Thyroid gland (tissue), 4 donors: Measurements from ENCODE around the gene SLC16A2. TPM values are rescaled to one million over a fixed set of nuclear protein-coding genes. Genes with fewer than 3 reads are reported as not detected.

Experiments
- DNase-seq, 2 donors: peaks; one replicate each; pipeline ENCODE4 v3.0.0-alpha.2; 2019
- H3K27ac ChIP-seq, 3 donors: fragments of 200-600 bp; sonication (generic); 1 replicate in 2 of 3; 2 replicates in 1 of 3; pipeline ENCODE4 v1.5.1; 2016 to 2019; ENCODE audit warnings: mild to moderate bottlenecking in 1 of 3, moderate library complexity in 1 of 3
- H3K27me3 ChIP-seq: fragments of 200-600 bp; sonication (generic); one replicate; pipeline ENCODE4 v1.5.1; 2019
- H3K36me3 ChIP-seq, 2 donors: fragments of 200-600 bp; sonication (generic); one replicate each; pipeline ENCODE4 v1.5.1; 2016 to 2019
- H3K4me1 ChIP-seq, 2 donors: fragments of 200-600 bp; sonication (generic); one replicate each; pipeline ENCODE4 v1.5.1; 2017 to 2019
- H3K4me3 ChIP-seq, 3 donors: fragments of 200-600 bp; sonication (generic); replicated peaks in 1 of 3; 1 replicate in 2 of 3; 2 replicates in 1 of 3; pipeline ENCODE4 v1.5.1; 2016; ENCODE audit warnings: mild to moderate bottlenecking in 1 of 3
- H3K9me3 ChIP-seq: fragments of 200-600 bp; sonication (generic); one replicate; pipeline ENCODE4 v1.5.1; 2017
- POLR2A ChIP-seq, 2 donors: fragments of 450-650 bp; IDR thresholded peaks; one replicate each; pipeline ENCODE4 v1.6.1; 2017; ENCODE audit warnings: antibody characterized with exemption in 2 of 2, mild to moderate bottlenecking in 2 of 2, moderate library complexity in 1 of 2
- WGBS, 2 donors: methylation state at CpG; one replicate each; pipeline ENCODE4 v1.1.5; 2017; 5-methylcytosine and 5-hydroxymethylcytosine counted together
- intact Hi-C: fragments of 100-400 bp; cut with DNase I; formaldehyde crosslinking; loops from one replicate; pipeline ENCODE4 v1.15.1; 2023
- small RNA-seq: library from RNA; depleted of rRNA; stranded (forward); fragments of <200 nt; gene quantifications from one replicate; pipeline ENCODE3, GENCODE V24; 2016
- total RNA-seq, 4 donors: library from RNA; depleted of rRNA; stranded (reverse); fragments of >200 nt; gene quantifications; one replicate each; pipeline ENCODE4 v1.2.3, GENCODE V29; 2016
- TF ChIP-seq, protein P1 (sequence below), 6 experiments: fragments of 200-600 bp in 3 of 6; fragments of 450-650 bp in 3 of 6; sonication (generic) in 3 of 6; IDR thresholded peaks; one replicate each; pipeline ENCODE4 v1.5.1; 2016 to 2019; ENCODE audit warnings: antibody characterized with exemption in 6 of 6, mild to moderate bottlenecking in 2 of 6, inconsistent platforms in 1 of 6, moderate library complexity in 1 of 6

SLC16A2 gene
- total RNA-seq, 4 donors from 2014 or later: 10.1 to 24.0 (median 20.1) TPM

DNA sequence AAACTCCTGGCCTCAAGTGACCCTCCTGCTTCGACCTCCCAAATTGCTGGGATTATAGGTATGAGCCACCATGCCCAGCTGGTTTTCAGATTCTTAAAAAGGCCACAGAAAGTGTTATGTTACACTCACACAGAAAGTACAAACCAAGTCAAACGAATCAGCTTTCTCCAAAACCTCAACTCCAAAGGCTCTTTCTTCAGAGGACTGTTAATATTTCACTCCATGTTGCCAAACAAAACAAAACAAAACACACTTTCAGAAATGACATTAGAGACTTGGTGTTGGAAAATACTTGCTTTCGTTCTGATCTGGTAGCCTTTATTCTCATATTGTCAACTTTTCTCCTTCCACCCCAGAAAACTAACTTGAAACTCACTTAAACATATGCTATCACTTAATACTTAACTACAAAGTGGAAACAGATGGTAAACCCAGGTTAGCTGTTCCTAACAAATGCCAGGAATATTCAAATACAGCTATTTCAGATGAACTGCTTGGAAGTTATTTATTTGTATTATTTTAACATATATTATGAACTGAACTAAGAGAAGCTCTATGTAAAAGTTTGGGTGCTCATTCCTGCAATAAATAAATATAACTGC, 158.4 kb downstream of the SLC16A2 start:
- H3K9me3 ChIP-seq: no peaks in the 10 kb centered on the region
- H3K27me3 ChIP-seq: no peaks in the 10 kb centered on the region
- 70 to 71% methylated on average over 3 of the region's 3 CpGs for WGBS, 2 donors
- H3K36me3 ChIP-seq: no peaks in the 10 kb centered on the region
- H3K4me1 ChIP-seq: no peaks in the 10 kb centered on the region
- no peak overlapping the region for H3K27ac ChIP-seq
- DNase-seq: no peak
- intact Hi-C loops: no loop called here
- no peak for TF ChIP-seq POLR2A (IDR thresholded peaks at IDR 0.05)
- TF ChIP-seq, protein P1, sequence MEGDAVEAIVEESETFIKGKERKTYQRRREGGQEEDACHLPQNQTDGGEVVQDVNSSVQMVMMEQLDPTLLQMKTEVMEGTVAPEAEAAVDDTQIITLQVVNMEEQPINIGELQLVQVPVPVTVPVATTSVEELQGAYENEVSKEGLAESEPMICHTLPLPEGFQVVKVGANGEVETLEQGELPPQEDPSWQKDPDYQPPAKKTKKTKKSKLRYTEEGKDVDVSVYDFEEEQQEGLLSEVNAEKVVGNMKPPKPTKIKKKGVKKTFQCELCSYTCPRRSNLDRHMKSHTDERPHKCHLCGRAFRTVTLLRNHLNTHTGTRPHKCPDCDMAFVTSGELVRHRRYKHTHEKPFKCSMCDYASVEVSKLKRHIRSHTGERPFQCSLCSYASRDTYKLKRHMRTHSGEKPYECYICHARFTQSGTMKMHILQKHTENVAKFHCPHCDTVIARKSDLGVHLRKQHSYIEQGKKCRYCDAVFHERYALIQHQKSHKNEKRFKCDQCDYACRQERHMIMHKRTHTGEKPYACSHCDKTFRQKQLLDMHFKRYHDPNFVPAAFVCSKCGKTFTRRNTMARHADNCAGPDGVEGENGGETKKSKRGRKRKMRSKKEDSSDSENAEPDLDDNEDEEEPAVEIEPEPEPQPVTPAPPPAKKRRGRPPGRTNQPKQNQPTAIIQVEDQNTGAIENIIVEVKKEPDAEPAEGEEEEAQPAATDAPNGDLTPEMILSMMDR (IDR thresholded peaks at IDR 0.05): no peak
- no peak overlapping the region for H3K4me3 ChIP-seq

Small RNA genes lying within 50 kb of the gene (small RNA-seq; reads per million reads assigned to genes)
- gene RN7SL790P: not detected

Other genes starting within 250 kb of the SLC16A2 start
- not detected for gene ZCCHC13, start 117.3 kb upstream of the SLC16A2 start, total RNA-seq
- gene RLIM, start 193.1 kb downstream of the SLC16A2 start, total RNA-seq: 10 to 100 TPM; 33.3 to 55.2 (median 41.9) TPM